DOHH2 (cell line): Measurements from ENCODE around the gene ATF6B.

Source experiments
- H3F3A ChIP-seq: fragments of 200-600 bp; sonication (generic), shearing (Covaris generic); 2 replicates; pipeline ENCODE4 v1.6.0; 2016; ENCODE audit warnings: antibody characterized with exemption, mild to moderate bottlenecking; ENCODE audit not compliant: control insufficient read depth, insufficient read depth
- H3K27ac ChIP-seq: fragments of 200-600 bp; sonication (generic); 2 replicates; pipeline ENCODE4 v1.5.1; 2014; ENCODE audit warnings: low read depth, mild to moderate bottlenecking, low read length, moderate library complexity
- H3K27me3 ChIP-seq: fragments of 200-600 bp; sonication (generic); 2 replicates; pipeline ENCODE4 v1.6.1; 2014; ENCODE audit warnings: mild to moderate bottlenecking, low read length, mixed read lengths; ENCODE audit not compliant: control insufficient read depth
- H3K36me3 ChIP-seq: fragments of 200-600 bp; sonication (generic); 2 replicates; pipeline ENCODE4 v1.6.1; 2014; ENCODE audit warnings: mild to moderate bottlenecking, low read length, moderate library complexity, mixed read lengths; ENCODE audit not compliant: control insufficient read depth
- H3K4me1 ChIP-seq: fragments of 200-600 bp; sonication (generic); 2 replicates; pipeline ENCODE4 v1.6.1; 2014; ENCODE audit warnings: mild to moderate bottlenecking, low read length, mixed read lengths; ENCODE audit not compliant: control insufficient read depth
- H3K4me2 ChIP-seq: fragments of 200-600 bp; sonication (generic); 2 replicates; pipeline ENCODE4 v1.6.0; 2014; ENCODE audit warnings: mild to moderate bottlenecking, low read length, moderate library complexity
- H3K4me3 ChIP-seq: fragments of 200-600 bp; sonication (generic); 2 replicates; pipeline ENCODE4 v1.5.1; 2014; ENCODE audit warnings: mild to moderate bottlenecking, low read length, mixed read lengths
- H3K79me2 ChIP-seq: fragments of 200-600 bp; sonication (generic); 2 replicates; pipeline ENCODE4 v1.6.1; 2014; ENCODE audit warnings: mild to moderate bottlenecking, low read length, mixed read lengths; ENCODE audit not compliant: control insufficient read depth
- H3K9me2 ChIP-seq: fragments of 200-600 bp; sonication (generic); replicated peaks from 2 replicates; pipeline ENCODE4 v1.6.1; 2014; ENCODE audit warnings: mild to moderate bottlenecking, low read length, mixed read lengths; ENCODE audit not compliant: control insufficient read depth
- H3K9me3 ChIP-seq: fragments of 200-600 bp; sonication (generic); 2 replicates; pipeline ENCODE4 v1.6.1; 2014; ENCODE audit warnings: antibody characterized with exemption, low read length, mixed read lengths; ENCODE audit not compliant: control insufficient read depth, insufficient read depth
- H4K20me1 ChIP-seq: fragments of 200-600 bp; sonication (generic); 2 replicates; pipeline ENCODE4 v1.6.0; 2014; ENCODE audit warnings: low read depth, mild to moderate bottlenecking, antibody characterized with exemption, low read length, moderate library complexity; ENCODE audit not compliant: control insufficient read depth, insufficient read depth
- CTCF ChIP-seq: fragments of 200-600 bp; sonication (generic); IDR thresholded peaks from one replicate; pipeline ENCODE4 v1.5.1; 2014; ENCODE audit warnings: antibody characterized with exemption, mild to moderate bottlenecking, low read depth, low read length; ENCODE audit not compliant: poor library complexity, severe bottlenecking
- EZH2phosphoT487 ChIP-seq: fragments of 200-600 bp; sonication (generic); IDR thresholded peaks from 2 replicates; pipeline ENCODE4 v1.6.1; 2017; ENCODE audit warnings: borderline replicate concordance, mild to moderate bottlenecking, antibody characterized with exemption, low read length, moderate library complexity, mixed read lengths

ATF6B gene

GRCh38 chr6:32111424-32112066 lies 16.5 kb downstream of the ATF6B start:
- Histone ChIP-seq H3K9me3 (no peaks in the 10 kb centered on the region), H3K4me2 (no peak overlapping the region)

GRCh38 chr6:32110632-32111031 lies 17.4 kb downstream of the ATF6B start:
- Histone ChIP-seq H3K36me3 (peaks cover 3% of the 10 kb centered on the region; the same call in 1 of the 2 replicates), H3K4me2 (no peak overlapping the region), H3K27ac (no peak overlapping the region), H3K27me3 (peaks cover 33% of the 10 kb centered on the region), H3K79me2 (no peaks in the 10 kb centered on the region), H3K9me2 (no peaks in the 10 kb centered on the region), H4K20me1 (no peaks in the 10 kb centered on the region), H3K4me1 (no peaks in the 10 kb centered on the region), H3K4me3 (no peak overlapping the region), H3F3A (no peaks in the 10 kb centered on the region), H3K9me3 (no peaks in the 10 kb centered on the region)
- no peak for TF ChIP-seq CTCF
- no peak for TF ChIP-seq EZH2phosphoT487

More at GRCh38 chr6:32111424-32112066, 16.5 kb downstream of the ATF6B start:
- Histone ChIP-seq H3K27me3 (peaks cover 29% of the 10 kb centered on the region), H3K27ac (no peak overlapping the region), H3K4me3 (no peak overlapping the region), H4K20me1 (no peaks in the 10 kb centered on the region), H3K79me2 (no peaks in the 10 kb centered on the region), H3K4me1 (no peaks in the 10 kb centered on the region), H3K36me3 (peaks cover 11% of the 10 kb centered on the region), H3K9me2 (no peaks in the 10 kb centered on the region), H3F3A (no peaks in the 10 kb centered on the region)
- TF ChIP-seq CTCF: no peak
- no peak for TF ChIP-seq EZH2phosphoT487

GRCh38 chr6:32109765-32110160 lies 18.3 kb downstream of the ATF6B start:
- TF ChIP-seq CTCF (no peak), EZH2phosphoT487 (no peak)
- Histone ChIP-seq H3K27ac (no peak overlapping the region), H3K36me3 (no peaks in the 10 kb centered on the region; the same call in 1 of the 2 replicates), H4K20me1 (no peaks in the 10 kb centered on the region), H3K9me2 (no peaks in the 10 kb centered on the region), H3K27me3 (peaks cover 36% of the 10 kb centered on the region), H3K79me2 (no peaks in the 10 kb centered on the region), H3K4me1 (no peaks in the 10 kb centered on the region), H3K4me3 (no peak overlapping the region), H3F3A (no peaks in the 10 kb centered on the region), H3K4me2 (no peak overlapping the region), H3K9me3 (no peaks in the 10 kb centered on the region)
